Measurements from ENCODE around the gene SCUBE3.

- TF ChIP-seq POLR2A (IDR thresholded peaks at IDR 0.05) (no peak), CTCF (IDR thresholded peaks at IDR 0.05) (no peak), POLR2AphosphoS5 (IDR thresholded peaks at IDR 0.05) (no peak), EP300 (IDR thresholded peaks at IDR 0.05) (no peak)
Measured at GRCh38 chr6:35229304-35229703, 15.5 kb downstream of the SCUBE3 start.
